Measurements from ENCODE around the gene CWC27.
A peak's percentile ranks its signal among the peaks of the same experiment; 100 is the strongest.

CWC27 gene

GRCh38 chr5:65010841-65011240 lies 242.1 kb downstream of the CWC27 start:
- no peak for DNase-seq

GRCh38 chr5:65012301-65012892 lies 243.7 kb downstream of the CWC27 start:
- no peak for DNase-seq

GRCh38 chr5:65013166-65013565 lies 244.4 kb downstream of the CWC27 start:
- DNase-seq: no peak

GRCh38 chr5:65014769-65015168 lies 246.0 kb downstream of the CWC27 start:
- no peak for DNase-seq

- DNase-seq: no peak
Measured at GRCh38 chr5:65015767-65016166, 247.0 kb downstream of the CWC27 start.

GRCh38 chr5:65017636-65018035 lies 248.9 kb downstream of the CWC27 start:
- no peak for DNase-seq

GRCh38 chr5:65018763-65019162 lies 250.0 kb downstream of the CWC27 start:
- DNase-seq: no peak

- DNase-seq: no peak
Measured at GRCh38 chr5:65020492-65020891, 251.8 kb downstream of the CWC27 start.

GRCh38 chr5:65021527-65022226 lies 252.9 kb downstream of the CWC27 start:
- no peak for DNase-seq

GRCh38 chr5:65022932-65023331 lies 254.2 kb downstream of the CWC27 start:
- no peak for DNase-seq

- DNase-seq: no peak
Measured at GRCh38 chr5:65024681-65025080, 256.0 kb downstream of the CWC27 start.

- peak; percentile 80 for DNase-seq
Measured at GRCh38 chr5:65026816-65027548, 258.3 kb downstream of the CWC27 start.

- DNase-seq: no peak
Measured at GRCh38 chr5:65029178-65029577, 260.4 kb downstream of the CWC27 start.

GRCh38 chr5:65030056-65030455 lies 261.3 kb downstream of the CWC27 start:
- no peak for DNase-seq

GRCh38 chr5:65032250-65032649 lies 263.5 kb downstream of the CWC27 start:
- no peak for DNase-seq

- no peak for DNase-seq
Measured at GRCh38 chr5:65034029-65034812, 265.5 kb downstream of the CWC27 start.

- DNase-seq: no peak
Measured at GRCh38 chr5:65034813-65035209, 266.1 kb downstream of the CWC27 start.

GRCh38 chr5:65035211-65036206 lies 266.8 kb downstream of the CWC27 start:
- peak; percentile 98 for DNase-seq

- peak; percentile 71 for DNase-seq
Measured at GRCh38 chr5:65037831-65038815, 269.4 kb downstream of the CWC27 start.

- DNase-seq: no peak
Measured at GRCh38 chr5:65041296-65042158, 272.8 kb downstream of the CWC27 start.
